Memory B cell (primary cell): Measurements from ENCODE around the gene SLC43A3.
A peak's percentile ranks its signal among the peaks of the same experiment; 100 is the strongest.

Experiments used
- ATAC-seq: fragments of 150-1000 bp; cut with Tn5 transposase; 2 replicates; pipeline ENCODE4 v1.10.0; 2021; ENCODE audit warnings: low read depth, mild to moderate bottlenecking, moderate library complexity
- DNase-seq, 2 donors: peaks; one replicate each; pipeline ENCODE4 v3.0.0; 2022; ENCODE audit warnings: low spot score in 2 of 2
- H3K27ac Mint-ChIP-seq: one replicate; pipeline ENCODE4 v1.8.0; 2022; ENCODE audit warnings: mild to moderate bottlenecking, moderate library complexity, mixed read lengths
- H3K27me3 Mint-ChIP-seq: one replicate; pipeline ENCODE4 v1.8.0; 2022; ENCODE audit warnings: mixed read lengths
- H3K36me3 Mint-ChIP-seq: one replicate; pipeline ENCODE4 v1.8.0; 2022; ENCODE audit warnings: mild to moderate bottlenecking, mixed read lengths
- H3K4me1 Mint-ChIP-seq: one replicate; pipeline ENCODE4 v1.8.0; 2022; ENCODE audit warnings: mixed read lengths
- H3K4me3 Mint-ChIP-seq: one replicate; pipeline ENCODE4 v1.8.0; 2022; ENCODE audit warnings: mild to moderate bottlenecking, moderate library complexity, mixed read lengths
- H3K9me3 Mint-ChIP-seq: one replicate; pipeline ENCODE4 v1.8.0; 2022; ENCODE audit warnings: mixed read lengths

Gene SLC43A3

DNA sequence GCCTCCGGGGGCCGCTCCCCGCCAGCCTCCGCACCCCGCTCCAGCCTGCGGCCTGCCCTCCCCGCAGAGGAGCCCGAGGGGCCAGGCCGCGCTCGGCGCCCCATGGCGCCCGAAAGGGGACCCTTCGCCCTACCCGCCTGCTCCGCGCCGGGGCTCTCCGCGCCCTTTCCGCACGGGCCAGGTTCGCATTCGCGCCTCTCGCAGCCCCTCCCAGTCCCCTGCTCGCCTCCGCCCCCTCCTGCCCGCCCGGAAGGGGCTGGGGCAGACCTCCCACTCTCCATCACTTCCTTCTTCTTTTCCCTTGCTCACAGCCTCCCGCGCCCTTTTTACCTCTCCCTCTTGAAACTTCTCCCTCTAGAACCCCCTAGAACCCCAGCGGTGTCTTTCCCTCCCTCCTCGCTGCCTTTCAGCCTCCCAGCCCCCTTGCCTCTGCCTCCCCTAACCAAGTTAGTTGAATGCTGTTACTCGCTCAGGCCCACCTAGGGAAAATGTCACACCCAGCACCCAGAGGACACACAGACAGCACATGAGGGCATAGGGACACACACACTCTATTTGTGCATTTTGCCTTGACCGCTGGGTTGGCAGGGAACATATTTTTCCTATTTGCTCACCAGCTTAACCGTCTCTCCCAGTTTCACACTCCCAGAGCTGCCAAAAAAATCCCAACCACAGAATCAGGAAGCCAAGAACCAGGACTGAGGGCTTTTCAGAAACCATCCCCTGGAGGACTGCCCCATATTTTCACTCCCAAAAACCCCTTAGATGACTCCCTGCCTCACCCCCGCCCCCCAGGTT lies at the start of gene SLC43A3:
SLC43A3 (minus strand) TSS at position 193 of the 798 bp plus-strand sequence. CDS start 949 bp downstream, outside the sequence.
- H3K9me3 Mint-ChIP-seq = no peaks in the 10 kb centered on the region
- ATAC-seq (peak; percentile 66), DNase-seq (peak; percentile 30 to 35)
- H3K4me1 Mint-ChIP-seq = peaks cover 27% of the 10 kb centered on the region
- peak within 1 kb of the TSS; percentile 99 for H3K4me3 Mint-ChIP-seq
- H3K27me3 Mint-ChIP-seq = no peaks in the 10 kb centered on the region
- H3K36me3 Mint-ChIP-seq = peaks cover 6% of the 10 kb centered on the region
- peak within 1 kb of the TSS; percentile 97 for H3K27ac Mint-ChIP-seq

DNA sequence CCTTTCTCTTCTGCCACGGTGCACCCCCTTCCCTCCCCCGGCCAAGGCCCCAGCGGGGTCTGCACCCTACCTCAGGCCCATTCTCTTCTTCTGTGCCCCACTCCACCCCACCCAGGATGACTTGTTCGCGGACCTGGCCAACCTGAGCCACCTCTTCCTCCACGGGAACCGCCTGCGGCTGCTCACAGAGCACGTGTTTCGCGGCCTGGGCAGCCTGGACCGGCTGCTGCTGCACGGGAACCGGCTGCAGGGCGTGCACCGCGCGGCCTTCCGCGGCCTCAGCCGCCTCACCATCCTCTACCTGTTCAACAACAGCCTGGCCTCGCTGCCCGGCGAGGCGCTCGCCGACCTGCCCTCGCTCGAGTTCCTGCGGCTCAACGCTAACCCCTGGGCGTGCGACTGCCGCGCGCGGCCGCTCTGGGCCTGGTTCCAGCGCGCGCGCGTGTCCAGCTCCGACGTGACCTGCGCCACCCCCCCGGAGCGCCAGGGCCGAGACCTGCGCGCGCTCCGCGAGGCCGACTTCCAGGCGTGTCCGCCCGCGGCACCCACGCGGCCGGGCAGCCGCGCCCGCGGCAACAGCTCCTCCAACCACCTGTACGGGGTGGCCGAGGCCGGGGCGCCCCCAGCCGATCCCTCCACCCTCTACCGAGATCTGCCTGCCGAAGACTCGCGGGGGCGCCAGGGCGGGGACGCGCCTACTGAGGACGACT lies 49.3 kb upstream of the SLC43A3 start:
- Mint-ChIP-seq H3K36me3 (no peaks in the 10 kb centered on the region), H3K4me3 (peak overlapping the region; percentile 89), H3K9me3 (no peaks in the 10 kb centered on the region), H3K27ac (no peak overlapping the region), H3K27me3 (peaks cover 14% of the 10 kb centered on the region), H3K4me1 (peaks cover 31% of the 10 kb centered on the region)
- ATAC-seq (peak; percentile 44), DNase-seq (peak; percentile 15 to 46)

DNA sequence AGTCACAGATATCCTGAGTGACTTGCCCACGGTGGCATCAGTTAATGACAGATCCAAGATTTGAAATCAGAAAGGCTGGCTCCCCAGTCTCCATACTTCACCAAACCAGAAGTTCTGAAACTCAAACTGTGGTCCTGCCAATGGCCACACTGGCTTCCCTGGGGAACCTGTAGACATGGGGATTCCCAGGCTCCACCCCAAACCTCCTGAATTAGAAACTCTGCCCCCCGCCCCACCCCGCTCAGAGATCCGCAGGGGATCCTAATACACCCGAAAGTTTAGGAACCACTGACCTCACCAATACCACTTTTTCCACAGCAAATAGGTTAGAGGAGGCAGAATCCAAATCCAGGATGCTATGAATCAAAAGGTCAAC lies 48.7 kb upstream of the SLC43A3 start:
- Mint-ChIP-seq H3K27ac (no peak overlapping the region), H3K4me3 (peak overlapping the region; percentile 71), H3K9me3 (no peaks in the 10 kb centered on the region), H3K4me1 (peaks cover 29% of the 10 kb centered on the region), H3K27me3 (peaks cover 12% of the 10 kb centered on the region), H3K36me3 (no peaks in the 10 kb centered on the region)
- ATAC-seq = peak; percentile 16
- no peak for DNase-seq

DNA sequence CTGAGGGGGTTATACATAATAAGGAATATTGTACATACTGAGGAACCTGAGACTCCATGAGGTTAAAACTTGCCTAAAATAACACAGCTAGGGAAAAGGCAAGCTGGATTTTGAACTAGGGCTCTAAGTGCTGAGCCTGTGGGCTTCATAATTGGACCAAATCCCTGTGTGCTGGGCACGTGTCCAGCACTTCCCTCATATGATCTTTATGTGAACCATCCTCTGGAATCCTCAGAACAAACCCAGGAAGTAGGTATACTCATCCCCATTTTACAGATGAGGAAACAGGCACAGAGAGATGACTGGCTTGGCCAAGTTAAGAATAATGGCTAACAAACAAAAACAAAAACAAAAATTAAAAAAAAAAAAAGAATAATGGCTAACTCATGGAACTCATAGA lies 48.3 kb upstream of the SLC43A3 start:
- Mint-ChIP-seq H3K27ac (no peak overlapping the region), H3K27me3 (peaks cover 12% of the 10 kb centered on the region), H3K4me1 (peaks cover 28% of the 10 kb centered on the region), H3K36me3 (no peaks in the 10 kb centered on the region), H3K9me3 (no peaks in the 10 kb centered on the region), H3K4me3 (peak overlapping the region; percentile 17)
- ATAC-seq (no peak), DNase-seq (no peak)

DNA sequence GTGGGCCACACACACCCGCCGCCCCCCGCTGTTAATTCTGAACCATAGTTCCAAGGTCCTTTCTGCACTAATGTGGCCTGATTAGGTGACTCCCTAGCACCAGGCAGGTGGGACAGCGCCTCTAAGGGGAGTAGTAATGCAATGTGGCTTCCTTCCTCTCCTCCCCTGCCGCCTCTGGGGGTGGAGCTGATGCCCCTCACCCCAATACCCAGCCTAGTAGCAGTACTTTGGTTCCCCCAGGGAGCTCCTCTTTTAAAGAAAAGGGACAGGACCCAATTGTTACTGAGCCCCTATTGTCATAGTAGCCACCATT lies 47.8 kb upstream of the SLC43A3 start:
- Mint-ChIP-seq H3K4me1 (peaks cover 25% of the 10 kb centered on the region), H3K9me3 (no peaks in the 10 kb centered on the region), H3K27ac (no peak overlapping the region), H3K36me3 (no peaks in the 10 kb centered on the region), H3K27me3 (peaks cover 12% of the 10 kb centered on the region), H3K4me3 (no peak overlapping the region)
- no peak for ATAC-seq
- DNase-seq = no peak

DNA sequence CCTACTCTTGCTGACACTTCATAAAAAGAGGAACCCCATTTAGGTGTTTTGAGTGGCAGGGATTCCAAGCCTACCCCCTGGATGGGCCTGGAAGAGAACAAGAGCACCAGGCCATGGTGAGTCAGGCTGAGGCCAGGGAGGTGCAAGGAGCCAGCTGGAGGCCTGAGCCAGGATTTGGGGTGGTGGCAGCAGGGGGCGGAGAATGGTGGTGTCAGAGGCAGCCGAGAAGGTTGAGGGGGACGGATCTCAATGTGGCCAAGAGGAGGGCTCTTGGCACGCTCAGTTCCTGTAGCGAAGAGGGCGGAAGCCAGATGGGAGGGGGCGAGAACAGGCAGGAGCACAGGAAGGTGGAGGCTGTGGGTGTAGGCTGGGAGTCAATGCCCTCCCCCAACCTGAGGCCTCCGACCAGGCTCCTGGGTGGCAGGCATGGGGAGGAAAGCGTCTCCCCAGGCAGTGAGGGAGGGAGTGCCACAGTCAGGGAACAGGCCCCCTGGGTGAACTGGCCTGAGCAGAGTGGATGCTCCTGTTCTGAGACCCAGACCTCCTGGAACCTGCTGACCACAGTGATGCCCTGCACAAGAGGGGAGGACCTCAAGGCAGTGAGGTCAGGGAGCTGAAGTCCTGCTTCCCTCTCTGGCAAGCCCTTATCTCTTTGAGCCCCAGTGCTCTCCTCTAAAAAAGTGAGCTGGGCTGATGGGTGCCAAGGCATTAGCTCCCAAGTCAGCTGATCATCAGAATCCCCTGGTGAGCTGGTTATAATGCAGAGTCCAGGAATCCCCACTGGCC lies 47.3 kb upstream of the SLC43A3 start:
- H3K27ac Mint-ChIP-seq = no peak overlapping the region
- H3K27me3 Mint-ChIP-seq = peaks cover 8% of the 10 kb centered on the region
- no peak overlapping the region for H3K4me3 Mint-ChIP-seq
- ATAC-seq = no peak
- no peak for DNase-seq
- H3K9me3 Mint-ChIP-seq = no peaks in the 10 kb centered on the region
- H3K4me1 Mint-ChIP-seq = peaks cover 19% of the 10 kb centered on the region
- H3K36me3 Mint-ChIP-seq = no peaks in the 10 kb centered on the region

DNA sequence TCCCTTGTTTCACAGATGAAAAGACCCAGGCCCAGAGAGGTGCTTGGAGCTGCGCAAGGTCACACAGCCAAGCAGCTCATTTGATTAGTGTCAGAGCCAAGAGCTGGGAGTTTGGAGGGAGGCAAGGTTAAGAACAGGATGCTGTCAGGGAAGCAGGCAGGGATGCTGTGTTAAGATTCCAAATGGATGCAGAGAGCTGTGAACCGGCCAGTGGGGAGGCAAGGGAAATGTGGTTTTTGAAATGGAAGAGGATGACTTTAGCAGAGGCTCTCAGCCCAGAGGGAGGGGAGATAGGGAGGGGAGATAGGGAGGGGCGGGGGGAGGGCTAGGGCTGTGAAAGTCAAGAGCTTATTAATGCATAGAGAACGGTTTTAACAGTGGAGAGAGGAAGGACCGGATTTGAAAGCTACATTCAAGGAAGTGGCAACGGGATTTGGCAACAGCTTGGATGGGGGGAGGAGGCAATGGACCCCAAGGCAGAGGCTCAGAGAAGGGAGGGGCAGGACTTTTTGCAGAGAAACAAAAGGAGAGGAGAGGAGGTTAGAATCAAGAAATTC lies 46.4 kb upstream of the SLC43A3 start:
- ATAC-seq (no peak), DNase-seq (no peak)
- H3K27me3 Mint-ChIP-seq = peaks cover 8% of the 10 kb centered on the region
- no peaks in the 10 kb centered on the region for H3K9me3 Mint-ChIP-seq
- H3K4me1 Mint-ChIP-seq = peaks cover 19% of the 10 kb centered on the region
- no peaks in the 10 kb centered on the region for H3K36me3 Mint-ChIP-seq
- no peak overlapping the region for H3K27ac Mint-ChIP-seq
- H3K4me3 Mint-ChIP-seq = no peak overlapping the region

DNA sequence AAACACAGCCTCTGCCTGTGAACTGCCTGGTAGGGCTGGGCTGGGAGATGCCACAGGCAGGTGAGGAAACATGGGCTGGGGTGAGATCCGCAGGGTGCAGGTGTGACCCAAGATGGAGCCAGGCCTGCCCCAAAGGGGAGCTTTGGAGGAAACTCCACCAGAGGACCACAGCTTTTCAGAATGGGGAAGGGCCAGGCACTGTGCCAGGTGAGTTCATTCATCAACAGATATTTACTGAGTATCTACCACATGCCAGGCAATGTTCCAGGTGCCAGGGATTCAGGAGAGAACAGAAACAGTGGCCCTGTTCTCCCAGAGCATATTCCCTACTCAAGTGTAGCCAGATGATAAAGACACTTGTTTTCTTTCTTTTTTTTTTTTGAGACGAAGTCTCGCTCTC lies 44.6 kb upstream of the SLC43A3 start:
- ATAC-seq = no peak
- no peaks in the 10 kb centered on the region for H3K9me3 Mint-ChIP-seq

DNA sequence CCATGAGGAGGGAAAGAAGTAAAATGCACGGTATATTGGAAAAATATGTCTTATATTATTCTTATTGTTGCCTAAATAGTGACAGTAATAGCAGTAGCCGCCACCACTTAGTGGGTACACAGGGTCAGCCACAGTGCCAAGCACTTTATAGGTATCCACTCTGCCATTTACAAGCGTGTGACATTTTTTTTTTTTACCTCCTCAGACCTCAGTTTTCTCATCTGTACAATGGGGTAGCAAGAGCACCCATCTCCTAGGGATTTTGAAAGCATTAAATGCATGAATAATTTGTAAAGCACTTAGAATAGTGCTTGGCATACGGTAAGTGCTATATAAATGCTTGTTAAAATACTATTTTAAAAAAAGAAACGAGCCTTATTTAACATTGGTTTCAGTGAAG lies 42.3 kb upstream of the SLC43A3 start:
- Mint-ChIP-seq H3K9me3 (no peaks in the 10 kb centered on the region), H3K27ac (no peak overlapping the region), H3K27me3 (peaks cover 14% of the 10 kb centered on the region), H3K36me3 (no peaks in the 10 kb centered on the region), H3K4me1 (peaks cover 8% of the 10 kb centered on the region), H3K4me3 (no peak overlapping the region)
- DNase-seq = no peak
- no peak for ATAC-seq

More for the DNA sequence above, 44.6 kb upstream of the SLC43A3 start:
- no peak for DNase-seq
- H3K4me3 Mint-ChIP-seq = no peak overlapping the region
- no peaks in the 10 kb centered on the region for H3K36me3 Mint-ChIP-seq
- H3K27me3 Mint-ChIP-seq = peaks cover 14% of the 10 kb centered on the region
- no peak overlapping the region for H3K27ac Mint-ChIP-seq
- H3K4me1 Mint-ChIP-seq = peaks cover 16% of the 10 kb centered on the region

DNA sequence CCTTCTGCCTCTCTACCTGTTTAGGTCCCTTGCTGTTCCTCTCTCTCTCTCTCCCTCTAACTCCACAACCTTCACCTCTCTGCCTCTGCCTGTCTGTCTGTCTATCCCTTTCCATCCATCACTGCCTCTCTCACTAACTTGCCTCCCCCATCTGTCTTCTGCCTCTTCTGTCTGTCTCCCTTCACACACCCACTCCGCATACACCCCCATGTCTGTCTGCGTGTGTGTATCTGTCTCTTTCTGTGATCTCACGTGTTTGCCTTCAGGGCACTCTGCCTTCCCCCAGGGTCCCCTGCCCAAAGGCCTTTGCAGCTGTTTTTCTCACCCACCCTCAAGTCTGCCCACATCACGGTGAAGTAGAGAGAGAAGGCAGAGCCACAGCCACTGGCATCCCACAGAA lies 41.4 kb upstream of the SLC43A3 start:
- H3K9me3 Mint-ChIP-seq = no peaks in the 10 kb centered on the region
- H3K27me3 Mint-ChIP-seq = peaks cover 10% of the 10 kb centered on the region
- H3K4me1 Mint-ChIP-seq = peaks cover 2% of the 10 kb centered on the region
- no peaks in the 10 kb centered on the region for H3K36me3 Mint-ChIP-seq
- ATAC-seq (no peak), DNase-seq (no peak)
- H3K4me3 Mint-ChIP-seq = no peak overlapping the region
- no peak overlapping the region for H3K27ac Mint-ChIP-seq

DNA sequence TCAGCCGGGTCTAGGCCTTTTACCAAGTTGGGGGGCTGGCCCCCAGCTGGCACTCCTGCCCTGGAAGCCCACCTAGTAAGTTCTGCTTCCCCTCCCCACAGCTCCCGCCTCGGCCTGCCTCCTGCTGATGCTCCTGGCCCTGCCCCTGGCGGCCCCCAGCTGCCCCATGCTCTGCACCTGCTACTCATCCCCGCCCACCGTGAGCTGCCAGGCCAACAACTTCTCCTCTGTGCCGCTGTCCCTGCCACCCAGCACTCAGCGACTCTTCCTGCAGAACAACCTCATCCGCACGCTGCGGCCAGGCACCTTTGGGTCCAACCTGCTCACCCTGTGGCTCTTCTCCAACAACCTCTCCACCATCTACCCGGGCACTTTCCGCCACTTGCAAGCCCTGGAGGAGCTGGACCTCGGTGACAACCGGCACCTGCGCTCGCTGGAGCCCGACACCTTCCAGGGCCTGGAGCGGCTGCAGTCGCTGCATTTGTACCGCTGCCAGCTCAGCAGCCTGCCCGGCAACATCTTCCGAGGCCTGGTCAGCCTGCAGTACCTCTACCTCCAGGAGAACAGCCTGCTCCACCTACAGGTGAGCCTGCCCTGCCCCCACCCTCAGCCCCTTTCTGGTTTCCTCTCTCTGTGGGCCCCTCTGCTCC lies 40.7 kb upstream of the SLC43A3 start:
- Mint-ChIP-seq H3K27me3 (peaks cover 6% of the 10 kb centered on the region), H3K9me3 (no peaks in the 10 kb centered on the region), H3K27ac (no peak overlapping the region), H3K4me1 (no peaks in the 10 kb centered on the region), H3K36me3 (no peaks in the 10 kb centered on the region), H3K4me3 (no peak overlapping the region)
- no peak for ATAC-seq
- DNase-seq = no peak

DNA sequence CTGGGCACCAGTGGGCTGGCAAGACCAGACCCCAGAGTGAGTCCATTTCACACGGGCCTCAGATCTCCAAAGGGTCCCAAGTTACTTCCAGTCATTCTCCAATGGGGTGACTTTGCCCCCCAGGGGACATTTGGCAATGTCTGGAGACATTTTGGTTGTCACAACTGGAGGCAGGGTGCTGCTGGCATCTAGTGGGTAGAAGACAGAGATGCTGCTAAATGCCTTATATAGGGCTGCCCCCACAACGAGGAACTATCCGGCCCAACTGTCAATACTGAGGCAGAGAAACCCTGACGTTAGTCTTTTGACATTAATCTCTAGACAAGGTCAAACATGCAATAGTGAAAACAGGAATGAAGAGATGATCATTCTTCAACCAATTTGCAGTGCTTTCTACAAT lies 39.8 kb upstream of the SLC43A3 start:
- no peak overlapping the region for H3K27ac Mint-ChIP-seq
- peaks cover 6% of the 10 kb centered on the region for H3K27me3 Mint-ChIP-seq
- H3K36me3 Mint-ChIP-seq = no peaks in the 10 kb centered on the region
- no peaks in the 10 kb centered on the region for H3K4me1 Mint-ChIP-seq
- peak; percentile 52 for ATAC-seq
- no peaks in the 10 kb centered on the region for H3K9me3 Mint-ChIP-seq
- DNase-seq = no peak
- no peak overlapping the region for H3K4me3 Mint-ChIP-seq

DNA sequence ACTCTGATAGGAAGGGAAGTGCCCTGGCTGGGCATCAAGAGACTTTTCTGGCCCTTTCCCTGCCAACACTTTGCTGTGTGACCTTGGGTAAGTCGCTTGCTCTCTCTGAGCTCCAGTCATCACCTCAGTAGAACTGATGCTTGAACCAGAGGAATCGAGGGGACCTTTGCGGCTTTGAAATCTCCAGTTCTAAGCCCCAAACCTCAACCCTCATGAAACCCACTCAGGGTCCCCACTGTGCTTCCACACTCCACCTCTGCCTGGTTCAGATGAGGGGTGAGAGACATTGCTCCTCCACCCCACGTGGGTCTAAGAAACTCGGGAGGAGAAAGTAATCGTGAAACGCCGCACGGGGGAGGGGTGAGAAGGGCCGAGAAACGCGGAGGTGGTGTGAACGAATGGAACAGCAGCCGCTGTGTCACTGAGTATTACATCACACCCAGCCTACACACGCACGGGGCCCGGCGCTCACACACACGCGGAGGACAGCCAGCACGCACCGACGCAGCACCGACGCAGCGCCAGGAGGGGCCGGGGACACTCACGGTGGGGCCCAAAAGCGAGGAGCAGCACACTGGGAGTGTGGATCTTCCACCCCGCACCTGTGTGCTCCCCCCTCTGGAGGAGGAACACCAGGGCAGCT lies 37.7 kb upstream of the SLC43A3 start:
- H3K27me3 Mint-ChIP-seq = peaks cover 13% of the 10 kb centered on the region
- no peak overlapping the region for H3K27ac Mint-ChIP-seq
- ATAC-seq (no peak), DNase-seq (no peak)
- peaks cover 5% of the 10 kb centered on the region for H3K4me1 Mint-ChIP-seq
- H3K36me3 Mint-ChIP-seq = no peaks in the 10 kb centered on the region
- H3K9me3 Mint-ChIP-seq = no peaks in the 10 kb centered on the region
- no peak overlapping the region for H3K4me3 Mint-ChIP-seq
